Mesodermal cell (in vitro differentiated cells): Measurements from ENCODE around the gene LCE4A. TPM values are rescaled to one million over a fixed set of nuclear protein-coding genes. Genes with fewer than 3 reads are reported as not detected.
"Not testable (repeated sequence)": the region's sequence is repeated elsewhere in the genome, so short reads cannot be mapped to it uniquely, and the experiment has no call there.

Experiments
- H3K27ac ChIP-seq: 2 replicates; pipeline ENCODE4 v1.7.0; 2013; ENCODE audit warnings: mild to moderate bottlenecking, low read depth, low read length, moderate library complexity; ENCODE audit not compliant: severe bottlenecking
- H3K36me3 ChIP-seq: 2 replicates; pipeline ENCODE4 v1.7.1; 2013; ENCODE audit warnings: mild to moderate bottlenecking, low read length, moderate library complexity; ENCODE audit not compliant: control insufficient read depth, insufficient read depth
- H3K4me1 ChIP-seq: one replicate; pipeline ENCODE4 v1.7.1; 2013; ENCODE audit warnings: mild to moderate bottlenecking, low read length; ENCODE audit not compliant: insufficient read depth, control insufficient read depth, poor library complexity, severe bottlenecking
- H3K4me3 ChIP-seq: 2 replicates; pipeline ENCODE4 v1.7.0; 2013; ENCODE audit warnings: low read length, control low read depth, mild to moderate bottlenecking; ENCODE audit not compliant: insufficient read depth, poor library complexity, severe bottlenecking; ENCODE audit errors: extremely low read depth
- H3K9me3 ChIP-seq: 2 replicates; pipeline ENCODE4 v1.7.1; 2013; ENCODE audit warnings: mild to moderate bottlenecking, low read length, moderate library complexity; ENCODE audit not compliant: control insufficient read depth
- WGBS, 2 experiments: methylation state at CpG; one replicate each; pipeline ENCODE4 v1.1.5; 2013; ENCODE audit warnings: missing lambda C conversion rate in 2 of 2; ENCODE audit not compliant: insufficient coverage in 2 of 2; 5-methylcytosine and 5-hydroxymethylcytosine counted together
- polyA plus RNA-seq, 2 experiments: library from polyadenylated mRNA; stranded (reverse); fragments of 50-300 nt; gene quantifications; one replicate each; pipeline ENCODE4 v1.2.3, GENCODE V29; 2013

The LCE4A gene, protein sequence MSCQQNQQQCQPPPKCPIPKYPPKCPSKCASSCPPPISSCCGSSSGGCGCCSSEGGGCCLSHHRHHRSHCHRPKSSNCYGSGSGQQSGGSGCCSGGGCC
- polyA plus RNA-seq (2013, experiment 1 of 2), result not detected
- not detected for polyA plus RNA-seq (2013, experiment 2 of 2)

GRCh38 chr1:152707860-152708259 is at the start of gene LCE4A:
Gene LCE4A, plus strand, starts transcription at chr1:152708160. Its CDS starts 916 bp downstream, at chr1:152709076.
- 40 to 86% methylated on average over 1 of the region's 2 CpGs for WGBS, 2 experiments
- H3K4me1 ChIP-seq, result no peaks in the 10 kb centered on the region
- H3K36me3 ChIP-seq, result no peaks in the 10 kb centered on the region
- H3K27ac ChIP-seq, result no peak within 1 kb of the TSS
- no peak within 1 kb of the TSS for H3K4me3 ChIP-seq
- H3K9me3 ChIP-seq, result peaks cover 42% of the 10 kb centered on the region

DNA sequence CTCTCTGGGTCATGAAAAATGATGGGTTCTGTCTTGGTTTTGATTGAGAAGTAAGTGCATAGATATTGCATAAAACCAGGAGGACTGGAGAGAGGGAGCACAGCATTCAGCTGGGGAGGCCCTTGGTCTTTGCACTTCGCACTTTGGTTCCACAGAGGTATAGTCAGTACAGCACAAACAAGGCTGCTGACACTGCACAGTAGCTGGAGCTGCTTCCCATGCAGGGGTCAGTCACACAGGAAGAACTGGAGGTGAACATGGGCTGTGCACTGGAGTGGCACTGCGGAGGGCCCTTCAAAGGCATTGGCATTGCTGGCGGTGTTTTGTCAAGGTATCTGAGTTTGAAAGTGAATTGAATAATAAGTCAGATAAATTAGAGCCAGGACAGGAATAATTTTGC is 49.3 kb upstream of the LCE4A start:
- 70 to 73% methylated on average over 3 of the region's 3 CpGs for WGBS, 2 experiments
- no peak overlapping the region for H3K4me3 ChIP-seq

DNA sequence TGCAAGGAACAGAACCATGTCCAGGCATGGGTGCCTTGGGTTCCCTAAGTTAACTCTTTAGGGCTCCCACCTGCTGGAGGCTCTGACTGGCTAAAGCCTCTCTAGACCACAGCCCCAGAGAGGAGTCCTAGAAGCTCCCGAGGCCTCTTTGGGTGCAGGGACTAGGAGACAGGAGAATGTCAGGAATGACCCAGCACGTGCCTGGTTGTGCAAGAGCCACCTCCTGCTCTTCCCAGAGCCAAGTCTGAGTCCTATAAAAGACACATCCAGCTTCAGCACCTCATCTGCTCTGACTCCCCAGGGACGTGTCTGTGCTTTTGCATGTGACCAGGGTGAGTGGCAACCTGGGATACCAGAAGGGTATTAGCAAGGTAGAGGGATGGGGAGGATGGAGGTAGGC is 44.9 kb upstream of the LCE4A start, which contains the start of gene LCE2D:
TSS of gene LCE2D (plus strand) at position 283 of the 400 bp plus-strand sequence. CDS start 726 bp downstream, outside the sequence.
- no peaks in the 10 kb centered on the region for H3K4me1 ChIP-seq
- 50% methylated on average over 1 of the region's 3 CpGs; no CpG with 5 or more reads in 1 of the 2 experiments for WGBS, 2 experiments
- no peaks in the 10 kb centered on the region for H3K36me3 ChIP-seq
- H3K27ac ChIP-seq, result no peak within 1 kb of the TSS
- H3K9me3 ChIP-seq, result peaks cover 60% of the 10 kb centered on the region
- H3K4me3 ChIP-seq, result no peak within 1 kb of the TSS

More for the DNA sequence above, 49.3 kb upstream of the LCE4A start:
- Histone ChIP-seq H3K27ac (no peak overlapping the region), H3K4me1 (no peaks in the 10 kb centered on the region), H3K9me3 (peaks cover 39% of the 10 kb centered on the region), H3K36me3 (no peaks in the 10 kb centered on the region)

GRCh38 chr1:152666171-152666570 is 41.8 kb upstream of the LCE4A start:
- not testable (repeated sequence) for H3K27ac ChIP-seq, H3K4me1 ChIP-seq, H3K4me3 ChIP-seq, H3K36me3 ChIP-seq
- peaks cover 65% of the 10 kb centered on the region for H3K9me3 ChIP-seq
- no CpG with 5 or more reads among the region's 1 CpG for WGBS, 2 experiments

- 78 to 93% methylated on average over 5 of the region's 5 CpGs for WGBS, 2 experiments
- H3K9me3 ChIP-seq, result peaks cover 68% of the 10 kb centered on the region
- H3K36me3 ChIP-seq, result no peaks in the 10 kb centered on the region
- no peak overlapping the region for H3K27ac ChIP-seq
- no peaks in the 10 kb centered on the region for H3K4me1 ChIP-seq
- H3K4me3 ChIP-seq, result no peak overlapping the region
Measured at GRCh38 chr1:152667648-152668047, 40.3 kb upstream of the LCE4A start.

DNA sequence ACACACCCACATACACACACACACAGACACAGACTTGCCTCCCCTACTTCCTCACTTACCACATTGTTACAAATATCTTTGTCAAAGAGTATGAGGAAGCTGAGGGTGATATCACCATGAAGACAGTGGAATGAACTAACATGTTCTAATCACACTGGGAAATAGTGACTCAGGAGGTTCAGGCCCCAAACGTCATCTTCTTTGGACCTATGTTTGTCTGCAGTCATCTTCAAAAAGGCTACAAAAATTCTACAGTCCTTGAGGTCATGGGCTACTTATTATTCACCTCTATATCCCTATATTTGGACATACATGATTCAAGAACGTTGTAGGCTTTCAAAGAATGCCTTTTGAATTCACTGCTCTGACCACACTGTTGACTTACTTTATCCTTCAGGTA is 34.9 kb upstream of the LCE4A start:
- H3K36me3 ChIP-seq, result no peaks in the 10 kb centered on the region
- H3K27ac ChIP-seq, result no peak overlapping the region
- H3K9me3 ChIP-seq, result peaks cover 42% of the 10 kb centered on the region
- 0 to 22% methylated on average over 1 of the region's 2 CpGs for WGBS, 2 experiments
- H3K4me3 ChIP-seq, result no peak overlapping the region
- H3K4me1 ChIP-seq, result no peaks in the 10 kb centered on the region

DNA sequence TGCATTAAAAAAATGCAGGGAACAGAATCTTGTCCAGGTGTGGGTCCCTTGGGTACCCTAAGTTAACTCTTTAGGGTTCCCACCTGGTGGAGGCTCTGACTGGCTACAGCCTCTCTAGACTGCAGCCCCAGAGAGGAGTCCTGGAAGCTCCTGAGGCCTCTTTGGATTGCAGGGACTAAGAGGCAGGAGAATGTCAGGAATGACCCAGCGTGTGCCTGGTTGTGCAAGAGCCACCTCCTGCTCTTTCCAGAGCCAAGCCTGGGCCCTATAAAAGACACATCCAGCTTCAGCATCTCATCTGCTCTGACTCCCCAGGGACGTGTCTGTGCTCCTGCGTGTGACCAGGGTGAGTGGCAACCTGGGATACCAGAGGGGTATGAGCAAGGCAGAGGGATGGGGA is 33.0 kb upstream of the LCE4A start, which contains the start of gene LCE2C:
TSS of gene LCE2C (plus strand) at position 297 of the 400 bp plus-strand sequence. CDS start 737 bp downstream, outside the sequence.
- H3K27ac ChIP-seq, H3K4me3 ChIP-seq, H3K4me1 ChIP-seq, H3K36me3 ChIP-seq: not testable (repeated sequence)
- peaks cover 45% of the 10 kb centered on the region for H3K9me3 ChIP-seq
- 29 to 38% methylated on average over 1 of the region's 3 CpGs for WGBS, 2 experiments

- H3K9me3 ChIP-seq, result peaks cover 60% of the 10 kb centered on the region
- no peak overlapping the region for H3K4me3 ChIP-seq
- no peak overlapping the region for H3K27ac ChIP-seq
- H3K36me3 ChIP-seq, result no peaks in the 10 kb centered on the region
- WGBS, 2 experiments, result 48 to 84% methylated on average over 2 to 5 of the region's 6 CpGs
- no peaks in the 10 kb centered on the region for H3K4me1 ChIP-seq
Measured at GRCh38 chr1:152679459-152679858, 28.5 kb upstream of the LCE4A start.

- Histone ChIP-seq H3K4me3 (no peak overlapping the region), H3K4me1 (no peaks in the 10 kb centered on the region), H3K36me3 (no peaks in the 10 kb centered on the region), H3K27ac (no peak overlapping the region), H3K9me3 (peaks cover 56% of the 10 kb centered on the region)
- WGBS, 2 experiments, result 30 to 56% methylated on average over 1 of the region's 2 CpGs
Measured at GRCh38 chr1:152681616-152682015, 26.3 kb upstream of the LCE4A start.

DNA sequence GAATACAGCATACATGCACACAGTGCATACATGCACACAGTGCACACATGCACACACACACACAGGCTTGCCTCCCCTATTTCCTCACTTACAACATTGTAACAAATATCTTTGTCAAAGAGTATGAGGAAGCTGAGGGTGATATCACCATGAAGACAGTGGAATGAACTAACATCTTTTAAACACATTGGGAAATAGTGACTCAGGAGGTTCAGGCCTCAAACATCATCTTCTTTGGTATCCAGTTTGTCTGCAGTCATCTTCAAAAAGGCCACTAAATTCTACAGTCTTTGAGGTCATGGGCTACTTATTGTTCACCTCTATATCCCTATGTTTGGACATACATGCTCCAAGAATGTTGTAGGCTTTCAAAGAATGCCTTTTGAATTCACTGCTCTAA is 24.1 kb upstream of the LCE4A start:
- peaks cover 55% of the 10 kb centered on the region for H3K9me3 ChIP-seq
- no peaks in the 10 kb centered on the region for H3K36me3 ChIP-seq
- no peaks in the 10 kb centered on the region for H3K4me1 ChIP-seq
- no peak overlapping the region for H3K27ac ChIP-seq
- no peak overlapping the region for H3K4me3 ChIP-seq

DNA sequence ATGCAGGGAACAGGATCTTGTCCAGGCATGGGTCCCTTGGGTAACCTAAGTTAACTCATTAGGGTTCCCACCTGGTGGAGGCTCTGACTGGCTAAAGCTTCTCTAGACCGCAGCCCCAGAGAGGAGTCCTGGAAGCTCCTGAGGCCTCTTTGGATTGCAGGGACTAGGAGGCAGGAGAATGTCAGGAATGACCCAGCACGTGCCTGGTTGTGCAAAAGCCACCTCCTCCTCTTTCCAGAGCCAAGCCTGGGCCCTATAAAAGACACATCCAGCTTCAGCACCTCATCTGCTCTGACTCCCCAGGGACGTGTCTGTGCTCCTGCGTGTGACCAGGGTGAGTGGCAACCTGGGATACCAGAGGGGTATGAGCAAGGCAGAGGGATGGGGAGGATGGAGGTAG is 22.1 kb upstream of the LCE4A start, which contains the start of gene LCE2B:
TSS of gene LCE2B (plus strand) at position 301 of the 400 bp plus-strand sequence. CDS start 721 bp downstream, outside the sequence.
- WGBS, 2 experiments, result 22 to 36% methylated on average over 1 to 2 of the region's 4 CpGs
- H3K9me3 ChIP-seq, result peaks cover 37% of the 10 kb centered on the region
- H3K36me3 ChIP-seq, H3K4me3 ChIP-seq, H3K27ac ChIP-seq, H3K4me1 ChIP-seq: not testable (repeated sequence)
